Measurements from ENCODE around the gene KRT10.

DNA sequence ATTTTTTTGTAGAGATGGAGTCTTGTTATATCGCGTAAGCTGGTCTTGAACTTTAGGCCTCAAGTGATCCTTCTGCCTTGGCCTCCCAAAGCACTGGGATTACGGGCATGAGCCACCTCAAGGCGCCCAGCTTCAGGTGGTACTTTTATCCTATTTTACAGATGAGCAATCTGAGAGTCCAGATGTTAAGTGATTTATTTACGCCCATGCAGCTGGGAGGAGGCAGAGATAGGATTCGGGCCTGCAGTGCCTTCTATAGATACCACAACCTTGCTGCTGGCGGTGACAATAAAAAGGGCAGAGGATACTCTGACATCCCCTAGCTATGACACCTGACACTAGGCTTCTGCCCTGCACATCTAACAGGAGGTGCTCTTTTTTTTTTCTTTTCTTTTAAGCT, 48.9 kb upstream of the KRT10 start:
- TF ChIP-seq CTCF (IDR thresholded peaks at IDR 0.05), result no peak
- TF ChIP-seq POLR2AphosphoS5 (IDR thresholded peaks at IDR 0.05; ENCODE audit: insufficient read depth in 1 of 2, low read depth in 1 of 2), result no peak
